Uterus (tissue), 2 donors: ENCODE measurements around the gene CCDC87.

Source experiments
- POLR2A ChIP-seq, 2 donors: fragments of 450-650 bp; IDR thresholded peaks; one replicate each; pipeline ENCODE4 v1.6.1; 2016; ENCODE audit warnings: antibody characterized with exemption in 2 of 2, mild to moderate bottlenecking in 1 of 2, moderate library complexity in 1 of 2
- TF ChIP-seq, protein P1 (sequence below), 4 experiments: fragments of 200-600 bp in 2 of 4; fragments of 450-650 bp in 2 of 4; sonication (generic) in 2 of 4; IDR thresholded peaks; one replicate each; pipeline ENCODE4 v1.5.1; 2016 to 2019; ENCODE audit warnings: antibody characterized with exemption in 4 of 4, mild to moderate bottlenecking in 2 of 4, moderate library complexity in 1 of 4

DNA sequence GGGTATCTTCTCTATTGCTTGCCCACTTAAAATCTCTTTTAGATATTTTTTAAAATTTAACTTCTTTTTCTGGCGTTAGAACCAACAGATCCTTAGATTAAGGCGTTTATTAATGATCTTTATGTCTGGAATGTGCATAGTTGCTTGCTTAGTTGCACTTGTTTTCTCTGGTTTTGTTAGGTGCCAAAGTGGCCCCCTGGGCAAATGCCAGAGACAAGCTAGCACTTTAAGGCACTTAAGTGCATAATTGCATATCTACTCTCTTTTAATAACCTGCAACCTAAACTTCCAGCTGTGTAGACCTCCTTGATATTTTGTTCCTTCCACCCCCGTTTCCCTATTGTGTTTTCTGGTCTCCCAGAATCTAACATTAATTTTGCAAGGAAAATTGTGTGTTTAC is 49.0 kb upstream of the CCDC87 start:
- TF ChIP-seq, protein P1, sequence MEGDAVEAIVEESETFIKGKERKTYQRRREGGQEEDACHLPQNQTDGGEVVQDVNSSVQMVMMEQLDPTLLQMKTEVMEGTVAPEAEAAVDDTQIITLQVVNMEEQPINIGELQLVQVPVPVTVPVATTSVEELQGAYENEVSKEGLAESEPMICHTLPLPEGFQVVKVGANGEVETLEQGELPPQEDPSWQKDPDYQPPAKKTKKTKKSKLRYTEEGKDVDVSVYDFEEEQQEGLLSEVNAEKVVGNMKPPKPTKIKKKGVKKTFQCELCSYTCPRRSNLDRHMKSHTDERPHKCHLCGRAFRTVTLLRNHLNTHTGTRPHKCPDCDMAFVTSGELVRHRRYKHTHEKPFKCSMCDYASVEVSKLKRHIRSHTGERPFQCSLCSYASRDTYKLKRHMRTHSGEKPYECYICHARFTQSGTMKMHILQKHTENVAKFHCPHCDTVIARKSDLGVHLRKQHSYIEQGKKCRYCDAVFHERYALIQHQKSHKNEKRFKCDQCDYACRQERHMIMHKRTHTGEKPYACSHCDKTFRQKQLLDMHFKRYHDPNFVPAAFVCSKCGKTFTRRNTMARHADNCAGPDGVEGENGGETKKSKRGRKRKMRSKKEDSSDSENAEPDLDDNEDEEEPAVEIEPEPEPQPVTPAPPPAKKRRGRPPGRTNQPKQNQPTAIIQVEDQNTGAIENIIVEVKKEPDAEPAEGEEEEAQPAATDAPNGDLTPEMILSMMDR (IDR thresholded peaks at IDR 0.05): no peak
- no peak for TF ChIP-seq POLR2A (IDR thresholded peaks at IDR 0.05)
